Measurements from ENCODE around the gene SCN1A.
"Not testable (repeated sequence)": the region's sequence is repeated elsewhere in the genome, so short reads cannot be mapped to it uniquely, and the experiment has no call there.

SCN1A gene

DNA sequence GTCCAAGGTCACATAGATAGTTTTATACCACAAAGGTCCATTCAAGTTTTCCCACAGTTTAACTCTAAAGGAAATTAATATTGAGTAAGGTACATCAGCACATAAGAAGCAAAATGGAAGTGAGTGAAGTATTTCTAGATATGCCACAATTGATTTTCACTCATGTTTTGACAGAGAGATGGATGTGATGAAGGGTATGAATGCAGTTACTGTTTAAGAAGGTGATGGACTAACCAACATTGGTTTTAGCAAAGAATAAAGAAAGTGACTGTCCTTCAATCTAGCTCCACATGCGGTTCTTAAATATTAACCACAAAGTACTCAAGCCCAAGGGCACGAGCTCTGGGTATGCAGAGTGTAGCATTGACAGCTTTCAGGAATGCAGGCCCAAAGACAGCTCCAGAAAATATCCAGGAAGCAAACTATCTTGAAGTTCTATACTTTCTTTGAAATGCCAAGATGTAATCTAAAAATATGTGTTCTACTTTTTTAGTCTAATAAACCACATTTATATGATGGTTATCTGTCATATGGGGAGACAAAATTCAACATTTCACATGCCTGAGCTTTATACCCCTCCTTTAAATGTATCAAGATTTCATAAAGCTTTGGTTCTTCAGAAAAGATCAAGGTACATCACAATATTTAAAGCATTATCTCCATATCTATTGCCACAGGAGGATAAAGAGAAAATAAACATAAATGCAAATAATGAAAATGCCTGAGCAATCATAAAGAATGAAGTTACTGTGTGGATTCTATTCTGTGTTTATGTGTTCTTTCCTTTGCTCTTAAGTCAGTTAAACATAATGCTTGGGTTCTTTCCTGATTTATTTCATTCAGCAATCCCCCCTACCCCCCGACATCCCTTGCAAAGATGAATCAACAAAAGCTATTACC is 6.7 kb upstream of the SCN1A start:
- DNase-seq = no peak

DNA sequence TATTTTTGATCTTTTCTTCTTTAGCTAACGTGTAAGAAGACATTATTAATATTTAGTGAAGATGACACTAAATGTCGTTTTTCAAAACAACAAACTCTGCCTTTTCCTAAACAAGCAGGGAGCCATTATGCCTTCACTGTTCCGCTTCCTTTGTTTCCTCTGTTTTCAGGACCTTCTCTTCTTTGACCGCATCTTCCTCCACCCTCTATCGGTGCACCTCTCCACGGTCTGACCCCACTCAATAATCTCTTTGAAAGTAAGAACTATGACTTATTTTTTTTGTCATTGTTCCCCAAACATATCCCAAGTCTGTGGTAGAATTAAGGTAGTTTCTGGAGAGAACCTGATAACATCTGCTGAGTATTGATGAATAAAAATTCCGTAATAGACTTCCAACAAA is 5.8 kb upstream of the SCN1A start:
- no peak for DNase-seq

DNA sequence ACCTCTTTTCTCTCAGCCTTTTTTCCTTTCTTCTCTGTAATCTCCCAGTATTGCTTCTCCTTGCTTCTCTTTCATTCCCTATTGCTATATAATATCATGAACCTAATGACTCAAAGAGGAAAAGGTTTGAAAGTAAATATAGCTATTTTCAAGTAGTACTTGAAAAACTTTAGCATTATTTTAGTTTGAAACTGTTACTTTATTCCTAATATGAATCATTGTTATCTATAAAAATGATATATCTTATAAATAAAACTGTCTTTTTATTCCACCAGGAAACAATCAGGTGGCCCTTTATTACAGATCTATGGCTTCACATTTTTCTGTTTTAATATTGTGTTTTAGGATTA is 311 bp upstream of the SCN1A start:
- DNase-seq = no peak

DNA sequence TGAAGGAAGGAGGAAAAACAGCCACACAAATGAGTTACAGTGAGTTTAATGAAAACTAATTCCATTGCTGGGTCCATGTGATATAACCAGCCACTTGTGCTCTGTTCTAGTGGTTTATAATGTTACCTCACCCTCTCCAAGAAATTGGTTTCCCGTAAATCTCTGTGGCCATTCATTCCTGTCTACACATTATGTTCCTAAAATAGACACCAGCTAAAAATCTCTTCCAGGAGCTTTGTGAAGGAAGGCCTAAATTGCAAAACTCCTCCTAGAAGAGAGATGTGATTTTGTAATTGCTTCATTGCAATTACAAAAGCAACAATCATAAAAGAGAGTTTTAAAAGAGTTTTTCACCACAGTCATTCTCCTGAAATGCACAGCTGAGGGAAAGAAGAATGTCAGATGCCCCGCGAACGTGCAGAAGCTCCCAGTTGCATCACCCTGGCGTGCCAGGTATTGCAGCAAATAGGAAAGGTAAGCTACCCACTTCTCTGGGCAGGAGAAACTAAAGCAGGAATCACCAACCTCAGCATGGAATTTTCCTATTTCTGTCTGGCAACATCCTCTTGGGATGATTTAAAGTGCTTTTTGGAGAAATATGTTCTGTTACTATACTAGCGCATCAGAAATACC is 1.7 kb downstream of the SCN1A start:
- DNase-seq = no peak

DNA sequence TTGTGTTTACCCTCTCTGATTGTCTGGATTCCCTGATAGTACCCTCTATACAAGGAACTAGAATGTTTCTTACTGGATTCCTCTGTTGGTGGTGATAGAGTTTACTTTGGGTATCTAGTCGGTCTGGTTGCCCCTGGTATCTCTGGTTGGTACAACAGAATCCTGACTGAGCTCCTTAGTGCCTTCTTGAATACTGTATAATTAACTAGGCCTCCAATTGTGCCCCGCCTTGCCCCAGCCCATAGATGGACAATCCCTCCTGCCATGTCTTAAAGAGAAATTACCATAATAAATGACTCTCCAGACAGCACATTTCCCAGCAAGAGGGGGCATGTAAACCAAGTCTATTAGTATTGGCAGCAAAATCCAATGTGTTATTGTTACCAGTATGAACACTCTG is 2.3 kb downstream of the SCN1A start:
- no peak for DNase-seq

DNA sequence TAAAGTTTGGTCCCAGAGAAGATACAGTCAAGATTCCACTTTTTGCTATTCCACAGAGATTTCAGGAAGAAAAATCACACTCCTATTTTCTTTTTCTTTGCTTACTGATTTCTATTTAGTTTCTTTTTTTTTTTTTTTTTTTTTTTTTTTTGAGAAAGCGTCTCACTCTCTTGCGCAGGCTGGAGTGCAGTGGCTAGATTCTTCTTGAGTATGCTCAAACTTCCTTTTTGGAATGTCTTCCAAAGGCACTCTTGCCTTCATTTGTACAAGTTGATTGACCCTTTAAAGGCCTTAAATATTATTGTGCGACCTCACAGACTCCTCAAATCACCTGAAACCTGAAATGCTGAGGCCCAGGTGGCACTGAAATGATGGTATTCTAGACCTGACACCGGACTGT is 9.6 kb downstream of the SCN1A start:
- DNase-seq = no peak

DNA sequence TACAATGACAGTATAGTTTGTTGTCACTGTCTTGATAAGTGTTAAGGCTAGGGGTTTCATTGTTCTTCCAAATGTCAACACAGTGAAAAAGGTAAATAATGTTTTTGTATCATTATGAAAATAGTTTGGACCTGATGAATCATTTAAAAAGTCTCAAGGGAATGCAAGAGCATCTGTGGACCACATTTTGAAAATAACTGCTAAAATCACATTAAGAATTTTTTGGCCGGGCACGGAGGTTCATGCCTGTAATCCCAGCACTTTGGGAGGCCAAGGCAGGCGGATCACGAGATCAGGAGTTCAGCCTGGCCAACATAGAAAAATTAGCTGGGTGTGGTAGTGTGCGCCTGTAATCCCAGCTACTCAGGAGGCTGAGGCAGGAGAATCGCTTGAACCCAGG is 10.3 kb downstream of the SCN1A start:
- DNase-seq = no peak

DNA sequence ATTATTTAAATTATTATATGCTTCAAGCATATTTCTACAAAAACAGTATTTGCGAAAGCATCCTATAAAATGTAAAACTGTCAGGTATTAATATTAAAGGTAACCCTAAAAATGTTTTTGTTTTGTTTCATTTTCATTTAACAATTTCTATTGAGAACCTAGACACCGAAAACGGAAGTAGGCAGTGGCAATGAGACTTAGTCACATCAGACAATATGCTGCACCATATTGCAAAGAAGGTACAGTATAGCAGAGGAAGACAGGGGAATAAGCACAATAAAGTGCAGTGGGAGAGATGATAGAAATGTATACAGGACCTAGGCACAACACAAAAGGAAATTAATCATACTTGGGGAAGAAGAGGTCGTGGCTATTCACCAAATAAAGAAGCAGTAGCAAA is 12.2 kb downstream of the SCN1A start:
- DNase-seq = no peak

DNA sequence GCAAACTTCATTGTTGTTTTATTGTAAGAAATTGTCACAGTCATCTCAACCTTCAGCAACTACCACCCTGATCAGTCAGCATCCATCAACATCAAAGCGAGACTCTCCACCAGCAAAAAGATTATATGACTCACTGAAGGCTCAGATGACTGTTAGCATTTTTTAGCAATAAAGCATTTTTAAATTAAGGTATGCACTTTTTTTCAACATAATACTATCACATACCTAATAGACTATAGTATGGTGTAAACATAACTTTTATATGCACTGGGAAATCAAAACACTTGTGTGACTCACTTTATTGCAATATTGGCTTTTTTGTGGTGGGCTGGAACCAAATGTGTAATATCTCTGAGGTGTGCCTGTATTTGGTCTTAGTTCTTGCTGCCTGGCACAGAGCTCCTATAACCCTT is 15.6 kb downstream of the SCN1A start:
- no peak for DNase-seq

DNA sequence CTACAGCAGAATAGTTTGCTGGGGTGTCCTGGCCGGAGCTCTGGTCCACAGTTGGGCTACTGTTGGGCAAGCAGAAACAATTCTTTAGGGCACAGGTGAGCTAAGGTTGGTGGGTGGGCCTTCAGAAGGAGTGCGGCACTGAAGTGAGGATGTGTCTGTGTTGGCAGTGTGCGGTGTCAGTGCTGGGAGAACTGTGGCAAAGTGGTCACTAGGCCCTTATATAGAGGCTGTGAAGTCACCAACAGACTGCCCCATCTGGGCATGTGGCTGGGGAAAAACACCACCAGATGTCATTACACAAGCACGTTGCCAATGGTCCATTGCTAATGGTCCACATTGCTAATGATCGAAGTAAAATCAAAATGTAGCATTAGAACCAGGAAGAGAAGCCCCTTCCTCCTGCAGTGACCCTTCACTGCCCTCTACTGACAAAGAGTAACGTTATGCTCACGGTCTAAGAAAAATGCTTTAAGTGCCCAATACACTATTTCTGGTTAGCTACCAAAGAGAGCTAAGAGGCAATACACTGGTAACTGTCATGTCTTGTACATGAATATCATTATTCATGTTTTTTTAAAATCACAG is 21.3 kb downstream of the SCN1A start:
- no peak for DNase-seq

DNA sequence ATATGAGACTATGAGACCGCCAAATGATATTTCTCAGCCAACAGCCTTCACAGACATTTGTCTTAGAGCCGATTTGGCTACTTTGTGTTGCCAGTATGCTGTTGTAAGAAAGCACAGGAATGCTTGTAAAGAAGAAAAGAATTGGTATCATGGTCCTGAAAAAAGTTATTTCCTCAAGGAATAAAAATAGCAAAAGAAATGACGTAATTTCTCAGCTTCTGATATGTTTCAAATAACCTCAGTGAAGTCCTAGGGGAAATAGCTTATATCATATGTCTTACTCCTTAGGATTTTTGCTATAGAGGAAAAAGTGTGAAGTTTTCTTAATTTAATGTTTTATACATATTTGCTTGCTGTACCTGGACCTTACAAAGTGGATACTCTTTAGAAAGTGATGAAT is 23.0 kb downstream of the SCN1A start:
- no peak for DNase-seq

DNA sequence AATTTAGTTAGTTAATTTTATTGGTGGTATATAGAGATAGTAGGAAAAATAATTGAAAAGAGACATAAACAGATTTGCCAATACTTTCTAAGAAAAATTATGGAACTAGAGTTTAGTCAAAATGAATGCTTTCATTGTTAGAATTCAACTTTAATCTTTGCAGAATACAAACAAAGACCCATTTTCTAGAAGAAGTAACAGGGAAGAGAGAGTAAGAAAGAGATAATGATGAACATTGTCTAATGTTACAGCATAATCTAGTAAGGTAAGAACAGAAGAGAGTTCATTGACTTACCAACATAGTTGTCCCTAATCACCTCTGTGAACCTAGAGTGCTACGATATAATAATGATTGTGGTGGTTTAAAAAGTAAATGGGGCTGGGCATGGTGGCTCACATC is 23.7 kb downstream of the SCN1A start:
- no peak for DNase-seq

DNA sequence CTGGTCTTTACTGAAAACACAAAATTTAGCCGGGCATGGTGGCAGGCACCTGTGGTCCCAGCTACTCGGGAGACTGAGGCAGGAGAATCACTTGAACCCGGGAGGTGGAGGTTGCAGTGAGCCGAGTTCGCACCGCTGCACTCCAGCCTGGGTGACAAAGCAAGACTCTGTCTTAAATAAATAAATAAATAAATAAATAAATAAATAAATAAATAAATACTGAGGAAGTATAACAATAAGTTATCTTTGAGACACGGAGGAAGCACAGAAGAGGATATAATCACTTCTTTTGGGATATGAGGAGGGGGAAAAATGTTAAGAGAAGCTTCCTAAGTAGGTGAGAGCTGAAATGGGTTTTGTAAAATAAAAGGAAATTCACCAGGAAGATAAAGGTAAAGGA is 24.5 kb downstream of the SCN1A start:
- not testable (repeated sequence) for DNase-seq

DNA sequence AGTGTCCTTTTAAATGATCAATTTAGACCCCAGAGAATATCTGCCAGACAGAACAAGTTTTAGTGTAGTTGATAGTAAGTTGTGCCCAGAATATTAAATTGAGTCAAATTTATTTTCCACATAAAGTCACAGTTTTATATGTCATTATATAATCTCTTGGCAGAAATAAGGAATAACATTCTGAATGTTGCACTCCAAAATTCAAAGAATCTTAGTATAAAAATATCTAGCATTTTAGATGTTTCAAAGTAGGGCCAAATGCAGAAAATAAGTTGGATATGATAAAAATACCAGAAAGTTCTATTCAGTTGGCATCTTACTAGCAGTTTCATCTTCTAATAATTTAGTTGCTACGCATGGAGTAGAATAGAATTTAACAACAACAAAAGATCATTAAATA is 33.5 kb downstream of the SCN1A start:
- no peak for DNase-seq

DNA sequence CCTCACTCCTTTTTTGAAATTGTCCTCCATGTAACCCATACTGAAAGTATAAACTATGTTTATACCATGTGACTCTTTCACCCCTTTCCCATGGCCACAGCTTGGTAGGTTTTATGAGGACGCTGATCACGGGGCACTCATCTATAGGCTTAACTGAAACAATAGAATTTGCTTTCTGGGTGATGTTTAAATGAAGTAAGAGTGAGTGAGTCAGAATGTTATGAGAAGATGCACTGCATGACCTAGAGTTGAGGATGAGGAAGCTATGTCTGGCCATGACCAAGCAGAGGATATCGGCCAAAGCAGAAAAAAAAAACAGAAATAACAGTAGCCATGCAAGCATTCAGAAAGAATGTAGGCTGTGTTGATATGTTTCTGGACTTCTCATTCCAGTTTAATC is 34.9 kb downstream of the SCN1A start:
- DNase-seq = no peak

DNA sequence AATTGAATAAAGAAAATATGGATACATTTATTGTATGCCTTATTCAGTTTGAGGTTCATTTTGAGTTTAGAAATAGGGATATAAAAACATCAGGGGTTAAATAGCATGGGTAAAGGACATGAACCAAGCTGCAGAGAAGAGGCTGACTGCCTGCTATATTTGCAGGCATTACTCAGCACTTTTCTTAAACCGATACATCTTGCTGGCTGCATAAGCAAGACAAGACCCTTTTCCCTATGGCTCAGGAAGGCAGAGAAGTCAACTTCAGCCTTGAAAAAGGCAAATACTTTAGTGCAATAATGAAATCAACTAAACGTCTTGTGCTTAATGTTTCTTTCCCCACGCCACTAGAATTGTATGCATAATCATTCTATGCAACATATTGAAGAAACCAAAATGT is 36.4 kb downstream of the SCN1A start:
- no peak for DNase-seq

DNA sequence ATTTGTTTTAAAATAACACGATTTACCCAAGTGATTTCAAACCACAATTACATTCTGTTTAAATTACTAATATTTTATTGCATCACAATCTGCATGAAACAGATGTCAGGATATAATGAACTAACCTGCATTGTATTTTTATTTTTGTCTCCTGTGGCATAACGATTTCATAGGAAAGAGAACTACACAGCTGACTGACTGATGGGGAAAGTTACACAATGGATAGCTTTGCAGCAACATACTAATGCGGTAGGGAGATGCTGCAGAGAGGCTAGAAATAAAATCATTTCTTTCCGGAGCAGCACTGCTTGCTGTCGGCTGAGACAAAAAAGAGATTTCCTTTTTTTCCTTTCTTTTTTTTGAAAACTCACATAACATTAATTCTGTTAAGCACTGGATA is 36.9 kb downstream of the SCN1A start:
- DNase-seq = no peak

DNA sequence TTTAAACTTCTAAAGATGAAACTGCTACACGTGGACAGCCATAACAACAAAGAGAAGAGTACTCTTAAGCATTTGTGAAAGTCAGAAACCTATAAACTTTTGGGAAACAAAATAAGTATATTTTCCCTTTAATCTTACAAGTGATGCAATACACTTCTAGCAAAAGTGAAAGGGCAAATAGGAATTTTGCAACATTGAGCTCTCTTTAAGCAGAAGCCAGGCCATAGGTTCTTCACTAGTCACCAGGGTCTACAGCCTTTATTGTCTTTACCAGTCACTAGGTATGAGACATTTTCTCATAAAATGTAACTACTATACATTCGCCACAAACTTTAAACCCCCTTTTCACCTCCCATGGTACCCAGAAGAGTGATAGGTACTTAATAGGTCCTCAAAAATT is 37.5 kb downstream of the SCN1A start:
- DNase-seq = no peak

DNA sequence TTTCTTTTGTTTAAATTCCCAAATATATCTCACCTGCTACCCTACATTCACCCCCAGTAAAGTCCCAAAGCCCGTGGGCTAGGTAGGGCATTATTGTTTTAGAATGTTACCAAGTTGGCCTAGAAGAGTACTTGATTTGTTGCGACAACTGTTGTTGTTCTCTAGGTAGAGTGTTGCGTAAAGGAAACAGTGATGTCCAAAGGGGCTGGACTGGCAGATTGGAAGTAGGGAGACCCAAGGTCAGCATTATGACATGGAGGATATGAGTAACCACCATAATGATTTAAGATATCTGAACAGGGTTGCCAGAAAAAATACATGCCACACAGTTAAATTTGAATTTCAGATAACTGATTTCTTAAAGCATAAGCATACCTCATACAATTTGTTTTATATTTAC is 39.2 kb downstream of the SCN1A start:
- no peak for DNase-seq

DNA sequence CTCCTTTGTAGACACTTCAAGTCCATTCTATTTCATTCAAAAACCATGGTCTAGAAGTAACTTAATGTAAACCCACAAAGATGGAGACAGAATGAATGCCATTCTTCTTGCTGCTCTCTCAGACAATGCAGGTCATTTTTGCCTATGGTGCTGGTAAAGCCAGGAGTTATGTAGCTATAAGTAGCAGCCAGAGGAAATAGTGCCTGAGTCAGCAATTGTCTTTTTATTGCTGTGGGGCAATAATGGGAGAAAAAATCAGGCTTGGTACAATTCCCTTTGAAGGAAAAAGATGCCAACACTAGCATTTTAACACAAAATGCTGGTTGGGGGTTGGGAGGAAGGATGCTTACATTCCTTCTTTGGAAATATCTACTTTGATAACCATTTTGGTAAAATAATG is 43.5 kb downstream of the SCN1A start:
- DNase-seq = no peak

DNA sequence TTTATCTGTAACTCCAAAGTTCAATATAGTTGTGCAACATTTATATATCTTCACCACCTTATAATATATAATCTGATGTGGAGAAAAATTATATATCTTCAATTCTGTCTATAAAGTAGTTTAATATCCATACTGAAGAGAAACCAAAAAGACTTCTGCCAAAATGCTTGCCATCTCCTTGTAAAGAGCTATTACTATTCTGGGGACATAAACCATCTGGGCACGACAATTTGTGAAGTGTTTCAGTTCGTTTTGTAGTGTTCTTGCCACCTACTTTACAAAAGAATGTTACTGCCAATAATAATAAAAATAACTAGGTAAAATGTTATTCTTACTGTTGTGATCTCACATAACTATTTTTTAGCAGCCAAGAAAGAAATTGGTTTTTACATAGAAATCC is 45.1 kb downstream of the SCN1A start:
- DNase-seq = no peak

DNA sequence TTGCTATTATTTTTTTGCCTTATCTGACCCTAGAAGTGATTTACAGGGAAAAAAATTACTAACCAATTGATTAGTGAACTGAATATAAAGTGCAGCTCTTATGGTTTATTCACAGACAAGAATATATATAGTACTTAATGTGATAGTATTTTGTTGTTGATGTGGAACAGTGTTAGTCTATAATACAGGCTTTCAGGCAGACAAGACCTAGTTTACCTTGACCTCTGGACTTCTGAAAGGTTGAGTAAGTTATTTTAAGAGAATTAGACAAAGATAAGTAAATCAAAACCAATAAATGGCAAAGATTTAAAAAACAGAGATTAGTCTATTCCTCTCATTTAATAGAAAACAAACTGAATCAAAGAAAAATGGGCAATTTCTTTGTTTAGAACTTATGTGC is 46.0 kb downstream of the SCN1A start:
- no peak for DNase-seq

DNA sequence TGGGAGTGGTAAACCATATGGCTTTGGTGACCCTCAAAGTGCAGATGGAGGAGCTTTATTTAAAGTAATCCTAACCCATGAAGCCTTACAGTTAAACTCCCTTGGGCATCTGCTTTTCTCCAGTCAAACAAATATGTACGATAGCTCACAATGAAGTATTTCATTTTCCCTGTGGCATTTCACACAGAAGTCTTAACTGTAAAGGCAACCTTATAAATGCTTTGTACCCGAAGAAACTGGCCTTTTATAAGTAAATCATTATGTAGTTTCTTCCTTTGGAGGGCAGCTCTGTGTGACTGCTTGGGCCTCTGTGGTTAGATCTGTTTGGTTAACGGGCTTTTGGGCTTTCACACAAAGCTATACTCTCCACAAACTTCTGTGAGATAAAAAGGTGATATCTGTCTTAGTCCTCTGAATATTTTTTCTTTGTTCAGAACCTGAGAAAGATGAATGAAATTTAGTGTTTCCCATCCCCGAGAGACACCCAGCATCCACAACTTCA is 46.6 kb downstream of the SCN1A start:
- DNase-seq = no peak

DNA sequence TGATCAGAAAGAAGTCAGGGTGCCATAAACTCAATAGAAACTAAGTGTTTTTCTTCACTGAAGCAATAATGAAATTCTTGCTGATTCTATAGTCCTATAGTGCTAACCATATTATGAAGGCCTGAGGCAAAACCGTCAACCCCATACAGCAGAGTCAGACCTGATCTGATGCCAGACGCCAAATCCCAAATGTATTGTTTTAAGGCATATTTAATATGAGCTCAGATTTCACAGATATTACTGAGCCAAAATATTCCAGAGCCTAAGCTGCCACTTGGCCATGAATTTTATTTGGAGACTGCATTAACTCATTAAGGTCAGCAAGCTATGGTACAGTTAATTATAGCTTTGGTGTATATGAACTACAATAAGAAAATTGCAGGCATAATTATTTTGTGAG is 53.4 kb downstream of the SCN1A start:
- no peak for DNase-seq
